ENCODE data around the gene XKR7. TPM values are rescaled to one million over a fixed set of nuclear protein-coding genes. Genes with fewer than 3 reads are reported as not detected.
"Not testable (repeated sequence)": the region's sequence is repeated elsewhere in the genome, so short reads cannot be mapped to it uniquely, and the experiment has no call there.

The XKR7 gene
- total RNA-seq, 1 experiment from 2014 or later = 0.73 TPM

GRCh38 chr20:32024683-32025295 lies 56.8 kb downstream of the XKR7 start:
- no peak overlapping the region for H3K4me3 ChIP-seq (ENCODE audit: insufficient read depth, low read depth, low read length)
- H3K36me3 ChIP-seq (replicated peaks; ENCODE audit: control insufficient read depth, insufficient read depth, low read length) = peaks cover 3% of the 10 kb centered on the region
- DNase-seq = no peak
- peaks cover 3% of the 10 kb centered on the region; the same call in 1 of the 2 replicates for H3K27me3 ChIP-seq (ENCODE audit: control insufficient read depth, insufficient read depth, low read length)

GRCh38 chr20:32027643-32028042 lies 59.7 kb downstream of the XKR7 start:
- Histone ChIP-seq H3K36me3 (replicated peaks; ENCODE audit: control insufficient read depth, insufficient read depth, low read length) (peaks cover 3% of the 10 kb centered on the region), H3K27me3 (ENCODE audit: control insufficient read depth, insufficient read depth, low read length) (no peaks in the 10 kb centered on the region), H3K4me3 (ENCODE audit: insufficient read depth, low read depth, low read length) (no peak overlapping the region)
- no peak for DNase-seq

- Histone ChIP-seq H3K36me3 (replicated peaks; ENCODE audit: control insufficient read depth, insufficient read depth, low read length) (peaks cover 3% of the 10 kb centered on the region), H3K27me3 (ENCODE audit: control insufficient read depth, insufficient read depth, low read length) (no peaks in the 10 kb centered on the region), H3K4me3 (ENCODE audit: insufficient read depth, low read depth, low read length) (no peak overlapping the region)
- peak; percentile 62 for DNase-seq
Observed at GRCh38 chr20:32028647-32029372, 60.9 kb downstream of the XKR7 start.

GRCh38 chr20:32029561-32029960 lies 61.6 kb downstream of the XKR7 start:
- Histone ChIP-seq H3K4me3 (ENCODE audit: insufficient read depth, low read depth, low read length) (no peak overlapping the region), H3K27me3 (ENCODE audit: control insufficient read depth, insufficient read depth, low read length) (no peaks in the 10 kb centered on the region), H3K36me3 (replicated peaks; ENCODE audit: control insufficient read depth, insufficient read depth, low read length) (peaks cover 3% of the 10 kb centered on the region)
- DNase-seq = no peak

GRCh38 chr20:32031007-32031958 lies 63.3 kb downstream of the XKR7 start:
- H3K4me3 ChIP-seq (ENCODE audit: insufficient read depth, low read depth, low read length) = peak overlapping the region; percentile 22; the same call in 1 of the 2 replicates

GRCh38 chr20:32033316-32033715 lies 65.4 kb downstream of the XKR7 start:
- Histone ChIP-seq H3K27me3 (ENCODE audit: control insufficient read depth, insufficient read depth, low read length) (no peaks in the 10 kb centered on the region), H3K36me3 (replicated peaks; ENCODE audit: control insufficient read depth, insufficient read depth, low read length) (peaks cover 3% of the 10 kb centered on the region; the same call in 1 of the 2 replicates), H3K4me3 (ENCODE audit: insufficient read depth, low read depth, low read length) (no peak overlapping the region)
- no peak for DNase-seq

More at GRCh38 chr20:32031007-32031958, 63.3 kb downstream of the XKR7 start:
- no peaks in the 10 kb centered on the region for H3K27me3 ChIP-seq (ENCODE audit: control insufficient read depth, insufficient read depth, low read length)
- peaks cover 3% of the 10 kb centered on the region for H3K36me3 ChIP-seq (replicated peaks; ENCODE audit: control insufficient read depth, insufficient read depth, low read length)
- peak; percentile 99 for DNase-seq

- DNase-seq; H3K4me3 ChIP-seq (ENCODE audit: insufficient read depth, low read depth, low read length); H3K27me3 ChIP-seq (ENCODE audit: control insufficient read depth, insufficient read depth, low read length); H3K36me3 ChIP-seq (replicated peaks; ENCODE audit: control insufficient read depth, insufficient read depth, low read length): not testable (repeated sequence)
Observed at GRCh38 chr20:32033721-32034120, 65.8 kb downstream of the XKR7 start.

- H3K27me3 ChIP-seq (ENCODE audit: control insufficient read depth, insufficient read depth, low read length) = no peaks in the 10 kb centered on the region
- DNase-seq = no peak
Observed at GRCh38 chr20:32034581-32035425, 66.9 kb downstream of the XKR7 start.

GRCh38 chr20:32035426-32035779 lies 67.5 kb downstream of the XKR7 start:
- Histone ChIP-seq H3K4me3 (ENCODE audit: insufficient read depth, low read depth, low read length) (no peak overlapping the region), H3K36me3 (replicated peaks; ENCODE audit: control insufficient read depth, insufficient read depth, low read length) (no peaks in the 10 kb centered on the region), H3K27me3 (ENCODE audit: control insufficient read depth, insufficient read depth, low read length) (no peaks in the 10 kb centered on the region)
- DNase-seq = no peak

More at GRCh38 chr20:32034581-32035425, 66.9 kb downstream of the XKR7 start:
- Histone ChIP-seq H3K4me3 (ENCODE audit: insufficient read depth, low read depth, low read length) (no peak overlapping the region), H3K36me3 (replicated peaks; ENCODE audit: control insufficient read depth, insufficient read depth, low read length) (no peaks in the 10 kb centered on the region)

GRCh38 chr20:32036252-32036651 lies 68.3 kb downstream of the XKR7 start:
- DNase-seq = no peak
- H3K27me3 ChIP-seq (ENCODE audit: control insufficient read depth, insufficient read depth, low read length) = no peaks in the 10 kb centered on the region; the same call in 1 of the 2 replicates
- no peak overlapping the region for H3K4me3 ChIP-seq (ENCODE audit: insufficient read depth, low read depth, low read length)
- H3K36me3 ChIP-seq (replicated peaks; ENCODE audit: control insufficient read depth, insufficient read depth, low read length) = no peaks in the 10 kb centered on the region

GRCh38 chr20:32036716-32037485 lies 69.0 kb downstream of the XKR7 start:
- DNase-seq = no peak
- no peaks in the 10 kb centered on the region for H3K36me3 ChIP-seq (replicated peaks; ENCODE audit: control insufficient read depth, insufficient read depth, low read length)
- no peaks in the 10 kb centered on the region; the same call in 1 of the 2 replicates for H3K27me3 ChIP-seq (ENCODE audit: control insufficient read depth, insufficient read depth, low read length)
- H3K4me3 ChIP-seq (ENCODE audit: insufficient read depth, low read depth, low read length) = no peak overlapping the region

- DNase-seq = no peak
Observed at GRCh38 chr20:32037929-32038328, 70.0 kb downstream of the XKR7 start.

More at GRCh38 chr20:32037929-32038328, 70.0 kb downstream of the XKR7 start:
- H3K4me3 ChIP-seq (ENCODE audit: insufficient read depth, low read depth, low read length) = no peak overlapping the region
- no peaks in the 10 kb centered on the region; the same call in 1 of the 2 replicates for H3K27me3 ChIP-seq (ENCODE audit: control insufficient read depth, insufficient read depth, low read length)
- H3K36me3 ChIP-seq (replicated peaks; ENCODE audit: control insufficient read depth, insufficient read depth, low read length) = no peaks in the 10 kb centered on the region

Measured in H7 (cell line).